CD14-positive monocyte (primary cell): ENCODE data around the gene MYORG. TPM values are rescaled to one million over a fixed set of nuclear protein-coding genes. Genes with fewer than 3 reads are reported as not detected.

Experiments used
- DNase-seq, 3 donors: peaks; one replicate each; pipeline ENCODE4 v3.0.0-alpha.2; 2011 to 2022
- H2AFZ ChIP-seq: 2 replicates; pipeline ENCODE4 v1.6.0; 2012; ENCODE audit warnings: mild to moderate bottlenecking, low read depth, low read length, inconsistent platforms; ENCODE audit not compliant: insufficient read depth, poor library complexity, severe bottlenecking
- H3K27ac ChIP-seq, 2 donors: 1 replicate in 1 of 2; 2 replicates in 1 of 2; pipeline ENCODE4 v1.5.1; 2012 to 2013; ENCODE audit warnings: low read length in 2 of 2, control low read depth in 1 of 2, inconsistent platforms in 1 of 2, low read depth in 1 of 2, mild to moderate bottlenecking in 1 of 2
- H3K27me3 ChIP-seq, 2 donors: one replicate each; pipeline versions ENCODE4 v1.6.0 to v1.6.1; 2011 to 2013; ENCODE audit warnings: low read length in 2 of 2; ENCODE audit not compliant: control insufficient read depth in 2 of 2, insufficient read depth in 2 of 2
- H3K36me3 ChIP-seq, 2 donors: replicated peaks in 1 of 2; 1 replicate in 1 of 2; 2 replicates in 1 of 2; pipeline versions ENCODE4 v1.5.1 to v1.6.1; 2012 to 2013; ENCODE audit warnings: low read length in 2 of 2, control low read depth in 1 of 2, inconsistent platforms in 1 of 2, mild to moderate bottlenecking in 1 of 2; ENCODE audit not compliant: insufficient read depth in 2 of 2, control insufficient read depth in 1 of 2
- H3K4me1 ChIP-seq, 2 donors: 1 replicate in 1 of 2; 2 replicates in 1 of 2; pipeline versions ENCODE4 v1.5.1 to v1.6.1; 2012 to 2013; ENCODE audit warnings: low read length in 2 of 2, control low read depth in 1 of 2, inconsistent platforms in 1 of 2, mild to moderate bottlenecking in 1 of 2, moderate library complexity in 1 of 2; ENCODE audit not compliant: insufficient read depth in 2 of 2, control insufficient read depth in 1 of 2
- H3K4me2 ChIP-seq: replicated peaks from 2 replicates; pipeline ENCODE3; 2012; ENCODE audit warnings: low read length, moderate library complexity, mild to moderate bottlenecking; ENCODE audit not compliant: poor library complexity, severe bottlenecking; ENCODE audit errors: extremely low read depth
- H3K4me3 ChIP-seq, 3 experiments: fragments of 200-600 bp in 1 of 3; sonication (generic) in 1 of 3; replicated peaks in 1 of 3; 1 replicate in 2 of 3; 2 replicates in 1 of 3; pipeline ENCODE4 v1.5.1; 2011 to 2013; ENCODE audit warnings: low read length in 3 of 3, mild to moderate bottlenecking in 3 of 3, control low read depth in 2 of 3, low read depth in 2 of 3, inconsistent platforms in 1 of 3, moderate library complexity in 1 of 3
- H3K79me2 ChIP-seq: 2 replicates; pipeline ENCODE4 v1.6.0; 2012; ENCODE audit warnings: mild to moderate bottlenecking, control low read depth, inconsistent platforms, low read length, moderate library complexity; ENCODE audit not compliant: insufficient read depth
- H3K9ac ChIP-seq: 2 replicates; pipeline ENCODE4 v1.6.0; 2017; ENCODE audit warnings: low read length, mild to moderate bottlenecking; ENCODE audit not compliant: insufficient read depth, poor library complexity, severe bottlenecking
- H3K9me3 ChIP-seq, 2 donors: replicated peaks in 1 of 2; 1 replicate in 1 of 2; 2 replicates in 1 of 2; pipeline versions ENCODE4 v1.5.1 to v1.6.1; 2012 to 2013; ENCODE audit warnings: low read length in 2 of 2, control low read depth in 1 of 2; ENCODE audit not compliant: control insufficient read depth in 1 of 2, insufficient read depth in 1 of 2
- H4K20me1 ChIP-seq: 2 replicates; pipeline ENCODE4 v1.6.0; 2012; ENCODE audit warnings: mild to moderate bottlenecking, low read length, control low read depth, moderate library complexity; ENCODE audit not compliant: insufficient read depth
- H3K27ac Mint-ChIP-seq, 7 donors: one replicate each; pipeline ENCODE4 v1.8.0; 2020; ENCODE audit warnings: mild to moderate bottlenecking in 7 of 7, mixed read lengths in 7 of 7, moderate library complexity in 6 of 7, inconsistent platforms in 2 of 7
- H3K27me3 Mint-ChIP-seq, 3 donors: one replicate each; pipeline ENCODE4 v1.8.0; 2021 to 2022; ENCODE audit warnings: low read depth in 3 of 3, mild to moderate bottlenecking in 3 of 3, mixed read lengths in 3 of 3, moderate library complexity in 3 of 3, inconsistent platforms in 1 of 3
- H3K36me3 Mint-ChIP-seq, 2 donors: one replicate each; pipeline ENCODE4 v1.8.0; 2020; ENCODE audit warnings: mixed read lengths in 2 of 2, inconsistent platforms in 1 of 2, mild to moderate bottlenecking in 1 of 2
- H3K4me1 Mint-ChIP-seq: one replicate; pipeline ENCODE4 v1.8.0; 2020; ENCODE audit warnings: mild to moderate bottlenecking, mixed read lengths
- H3K4me3 Mint-ChIP-seq, 2 donors: one replicate each; pipeline ENCODE4 v1.8.0; 2020; ENCODE audit warnings: mild to moderate bottlenecking in 2 of 2, mixed read lengths in 2 of 2, moderate library complexity in 1 of 2
- H3K9me3 Mint-ChIP-seq, 7 donors: one replicate each; pipeline ENCODE4 v1.8.0; 2020 to 2022; ENCODE audit warnings: mixed read lengths in 7 of 7, mild to moderate bottlenecking in 6 of 7, moderate library complexity in 6 of 7, inconsistent platforms in 2 of 7
- CTCF ChIP-seq: fragments of 200-600 bp; IDR thresholded peaks from one replicate; pipeline ENCODE4 v1.8.0; 2022; ENCODE audit warnings: antibody characterized with exemption, mild to moderate bottlenecking
- WGBS: methylation state at CpG from one replicate; pipeline ENCODE4 v1.1.5; 2013; ENCODE audit warnings: missing lambda C conversion rate; ENCODE audit not compliant: insufficient coverage; 5-methylcytosine and 5-hydroxymethylcytosine counted together
- intact Hi-C, 2 donors: fragments of 100-400 bp; cut with micrococcal nuclease; formaldehyde crosslinking; loops; one replicate each; pipeline versions ENCODE4 v1.15.0 to v1.15.1; 2023
- polyA plus RNA-seq, 3 donors: library from polyadenylated mRNA; depleted of rRNA in 1 of 3; unstranded in 2 of 3; stranded (reverse) in 1 of 3; fragments of 300-500 nt in 2 of 3; fragments of >200 nt in 1 of 3; fragmentation: Illumina TruSeq in 2 of 3; gene quantifications; 1 replicate in 2 of 3; 2 replicates in 1 of 3; pipeline ENCODE4 v1.2.3, GENCODE V29; 2012 to 2021

MYORG gene
- polyA plus RNA-seq, 3 donors = 0.01 to 0.05 TPM; not detected in 1

DNA sequence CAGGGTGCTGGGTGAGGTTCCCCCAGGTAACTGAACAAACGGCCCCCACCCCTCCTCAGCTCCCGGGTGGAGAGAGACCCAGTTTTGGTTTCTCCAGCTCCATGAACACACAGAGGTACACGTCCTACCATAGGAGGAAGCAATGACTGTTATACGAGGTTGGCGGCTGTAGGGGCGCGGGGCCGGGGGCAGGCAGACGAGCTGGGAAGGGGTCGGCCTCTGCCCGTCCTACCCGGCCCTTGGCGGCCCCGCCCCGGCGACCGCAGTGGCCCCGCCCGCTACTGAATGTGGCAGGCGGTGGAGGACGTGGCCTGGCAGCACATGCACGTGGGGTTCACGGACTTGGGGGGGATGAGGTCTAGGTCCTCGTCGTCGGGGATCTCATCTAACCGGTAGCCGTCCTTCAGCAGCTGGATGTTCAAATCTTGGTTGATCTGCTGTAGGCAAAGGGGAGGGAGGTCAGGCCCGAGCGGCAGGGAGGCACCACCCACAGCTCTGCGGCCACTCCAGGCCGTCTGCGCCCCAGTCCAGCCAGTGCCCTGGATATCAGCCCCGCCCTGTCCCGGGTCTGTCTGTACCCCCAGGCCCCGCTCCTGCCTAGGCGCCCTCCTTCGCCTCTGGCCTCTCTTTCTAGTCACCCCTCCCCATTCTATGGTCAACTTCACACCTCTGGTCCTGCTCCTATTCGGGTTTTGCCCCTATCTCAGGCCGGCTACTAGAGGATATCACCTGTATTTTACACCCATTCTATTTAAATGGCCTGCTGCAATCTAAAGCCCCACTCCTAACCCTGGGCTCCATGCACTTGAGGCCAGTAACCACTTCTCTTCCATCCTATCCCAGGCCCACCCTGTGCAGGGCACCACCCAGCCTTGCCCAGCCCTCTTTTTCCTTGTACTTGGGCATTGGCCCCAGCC, 24.2 kb upstream of the MYORG start:
- H3K4me3 Mint-ChIP-seq = no peak overlapping the region
- Histone ChIP-seq H3K27ac (no peak overlapping the region), H3K79me2 (no peaks in the 10 kb centered on the region), H2AFZ (no peak overlapping the region), H3K4me1 (no peaks in the 10 kb centered on the region), H3K4me2 (no peak overlapping the region), H3K9ac (no peak overlapping the region), H3K27me3 (no peaks in the 10 kb centered on the region), H4K20me1 (no peaks in the 10 kb centered on the region), H3K36me3 (peaks cover 23 to 53% of the 10 kb centered on the region in 2 donors), H3K9me3 (no peaks in the 10 kb centered on the region), H3K4me3 (no peak overlapping the region)
- intact Hi-C loops = no loop called here
- 96% methylated on average over 34 of the region's 40 CpGs for WGBS
- TF ChIP-seq CTCF = no peak
- DNase-seq = no peak
- H3K9me3 Mint-ChIP-seq = peaks cover 0 to 2% (median 0%) of the 10 kb centered on the region in 7 donors
- H3K27ac Mint-ChIP-seq = no peak overlapping the region
- no peaks in the 10 kb centered on the region for H3K4me1 Mint-ChIP-seq
- peaks cover 1 to 3% (median 2%) of the 10 kb centered on the region in 3 donors for H3K27me3 Mint-ChIP-seq
- H3K36me3 Mint-ChIP-seq = peaks cover 34 to 55% of the 10 kb centered on the region in 2 donors

GRCh38 chr9:34400275-34400674, 23.6 kb upstream of the MYORG start:
- no peak overlapping the region for H3K9ac ChIP-seq
- Mint-ChIP-seq H3K27ac (peak overlapping the region in 1 of 7 donors; percentile 36), H3K27me3 (peaks cover 1 to 3% (median 2%) of the 10 kb centered on the region in 3 donors), H3K4me3 (no peak overlapping the region), H3K4me1 (no peaks in the 10 kb centered on the region), H3K9me3 (peaks cover 0 to 2% (median 0%) of the 10 kb centered on the region in 7 donors), H3K36me3 (peaks cover 30 to 52% of the 10 kb centered on the region in 2 donors)
- H3K4me3 ChIP-seq = no peak overlapping the region
- intact Hi-C loops = no loop called here
- no peaks in the 10 kb centered on the region for H3K79me2 ChIP-seq
- H4K20me1 ChIP-seq = no peaks in the 10 kb centered on the region
- H3K4me1 ChIP-seq = no peaks in the 10 kb centered on the region
- no peaks in the 10 kb centered on the region for H3K9me3 ChIP-seq
- H3K27ac ChIP-seq = no peak overlapping the region
- no peak for DNase-seq
- no peak for TF ChIP-seq CTCF
- 92% methylated on average over 11 of the region's 12 CpGs for WGBS
- no peak overlapping the region for H3K4me2 ChIP-seq
- peaks cover 23 to 53% of the 10 kb centered on the region in 2 donors for H3K36me3 ChIP-seq
- no peaks in the 10 kb centered on the region for H3K27me3 ChIP-seq
- H2AFZ ChIP-seq = no peak overlapping the region
